PFSK-1 (cell line): Measurements from ENCODE around the gene HAGHL.

Experiments
- FOXP2 ChIP-seq: optimal IDR thresholded peaks from 2 replicates; pipeline ENCODE3; 2011; ENCODE audit warnings: borderline replicate concordance, control low read depth, inconsistent platforms; ENCODE audit not compliant: insufficient read depth; ENCODE audit errors: extremely low read length, extremely low read depth
- POLR2AphosphoS5 ChIP-seq: IDR thresholded peaks from 2 replicates; pipeline ENCODE4 v1.6.1; 2012; ENCODE audit warnings: low read depth, mild to moderate bottlenecking, control low read depth, low read length, moderate library complexity
- REST ChIP-seq, 2 experiments: IDR thresholded peaks; 2 replicates each; pipeline versions ENCODE4 v1.6.1 to v1.8.0; 2011 to 2012; ENCODE audit warnings: low read depth in 2 of 2, low read length in 2 of 2, control low read depth in 1 of 2, inconsistent platforms in 1 of 2, mild to moderate bottlenecking in 1 of 2, moderate library complexity in 1 of 2; ENCODE audit not compliant: insufficient read depth in 1 of 2
- SIN3A ChIP-seq: IDR thresholded peaks from 2 replicates; pipeline ENCODE4 v1.6.1; 2012; ENCODE audit warnings: mild to moderate bottlenecking, low read length, moderate library complexity, borderline replicate concordance; ENCODE audit not compliant: insufficient read depth
- TAF1 ChIP-seq: IDR thresholded peaks from 2 replicates; pipeline ENCODE4 v1.6.1; 2012; ENCODE audit warnings: low read length, control low read depth, borderline replicate concordance; ENCODE audit not compliant: insufficient read depth

The HAGHL gene

GRCh38 chr16:756428-756827 is 29.5 kb downstream of the HAGHL start:
- TF ChIP-seq TAF1 (no peak), SIN3A (no peak), POLR2AphosphoS5 (no peak), FOXP2 (no peak), REST (IDR thresholded peaks at IDR 0.05; ENCODE audit: insufficient read depth in 1 of 2, low read depth in 2 of 2, low read length in 2 of 2) (no peak)

- no peak for TF ChIP-seq SIN3A
- TF ChIP-seq POLR2AphosphoS5 = no peak
- no peak for TF ChIP-seq FOXP2
- TF ChIP-seq REST (IDR thresholded peaks at IDR 0.05; ENCODE audit: insufficient read depth in 1 of 2, low read depth in 2 of 2, low read length in 2 of 2) = no peak
- TF ChIP-seq TAF1 = no peak
These were observed 32.4 kb downstream of the HAGHL start for GRCh38 chr16:759110-759910.

GRCh38 chr16:760065-760464 is 33.2 kb downstream of the HAGHL start:
- no peak for TF ChIP-seq TAF1
- no peak for TF ChIP-seq SIN3A
- TF ChIP-seq POLR2AphosphoS5 = no peak
- TF ChIP-seq FOXP2 = no peak
- TF ChIP-seq REST (IDR thresholded peaks at IDR 0.05; ENCODE audit: insufficient read depth in 1 of 2, low read depth in 2 of 2, low read length in 2 of 2) = no peak

- no peak for TF ChIP-seq FOXP2
These were observed 33.8 kb downstream of the HAGHL start, which contains the start of gene MSLN for GRCh38 chr16:760545-761343. Gene MSLN (plus strand): TSS chr16:760734. CDS start chr16:762681, 1,947 bp downstream.

- TF ChIP-seq POLR2AphosphoS5 (no peak), REST (IDR thresholded peaks at IDR 0.05; ENCODE audit: insufficient read depth in 1 of 2, low read depth in 2 of 2, low read length in 2 of 2) (no peak), SIN3A (no peak), FOXP2 (no peak), TAF1 (no peak)
These were observed 35.0 kb downstream of the HAGHL start for GRCh38 chr16:761625-762513.
